Muscle of leg (tissue), 11 donors: ENCODE data around the gene ING3. TPM values are rescaled to one million over a fixed set of nuclear protein-coding genes. Genes with fewer than 3 reads are reported as not detected.
"Not testable (repeated sequence)": the region's sequence is repeated elsewhere in the genome, so short reads cannot be mapped to it uniquely, and the experiment has no call there.

Source experiments
- DNase-seq: peaks from one replicate; pipeline ENCODE4 v3.0.0; 2013
- H3K27ac ChIP-seq: one replicate; pipeline ENCODE4 v1.5.1; 2013; ENCODE audit warnings: mild to moderate bottlenecking, low read length, control low read depth
- H3K27me3 ChIP-seq: one replicate; pipeline ENCODE4 v1.6.1; 2013; ENCODE audit warnings: low read length; ENCODE audit not compliant: control insufficient read depth, insufficient read depth
- H3K36me3 ChIP-seq: one replicate; pipeline ENCODE4 v1.6.1; 2013; ENCODE audit warnings: low read length; ENCODE audit not compliant: control insufficient read depth, insufficient read depth
- H3K4me1 ChIP-seq: one replicate; pipeline ENCODE4 v1.6.1; 2013; ENCODE audit warnings: low read length; ENCODE audit not compliant: control insufficient read depth, insufficient read depth
- H3K4me3 ChIP-seq: one replicate; pipeline ENCODE4 v1.5.1; 2013; ENCODE audit warnings: low read length, control low read depth
- H3K9me3 ChIP-seq: replicated peaks from 2 replicates; pipeline ENCODE4 v1.6.1; 2013; ENCODE audit warnings: low read depth, low read length; ENCODE audit not compliant: control insufficient read depth
- WGBS: methylation state at CpG from one replicate; pipeline ENCODE4 v1.1.5; 2013; ENCODE audit warnings: missing lambda C conversion rate; ENCODE audit not compliant: insufficient coverage; 5-methylcytosine and 5-hydroxymethylcytosine counted together
- polyA plus RNA-seq, 8 donors: library from polyadenylated mRNA; unstranded; fragments of 120-200 nt; gene quantifications; one replicate each; pipeline versions ENCODE4 v1.2.1 to v1.2.3, GENCODE V29; 2013; ENCODE audit warnings: inconsistent platforms in 1 of 8, low replicate concordance in 1 of 8; ENCODE audit not compliant: insufficient read length in 8 of 8, insufficient read depth in 1 of 8
- total RNA-seq: library from RNA; stranded (reverse); fragments of 120-200 nt; gene quantifications from one replicate; pipeline ENCODE4 v1.2.4, GENCODE V29; 2013

The ING3 gene
- total and polyA plus RNA-seq, 9 donors: 13.4 to 19.1 (median 16.4) TPM

GRCh38 chr7:120966961-120967360 lies 16.4 kb downstream of the ING3 start:
- Histone ChIP-seq H3K9me3 (no peaks in the 10 kb centered on the region), H3K4me3 (no peak overlapping the region), H3K36me3 (peaks cover 22% of the 10 kb centered on the region), H3K27ac (no peak overlapping the region), H3K4me1 (no peaks in the 10 kb centered on the region), H3K27me3 (no peaks in the 10 kb centered on the region)
- no peak for DNase-seq

- Histone ChIP-seq H3K27ac (no peak overlapping the region), H3K9me3 (no peaks in the 10 kb centered on the region), H3K4me1 (no peaks in the 10 kb centered on the region), H3K36me3 (peaks cover 14% of the 10 kb centered on the region), H3K27me3 (no peaks in the 10 kb centered on the region), H3K4me3 (no peak overlapping the region)
- WGBS: no CpG with 5 or more reads among the region's 1 CpG
- DNase-seq: no peak
Observed at GRCh38 chr7:120973849-120974248, 23.3 kb downstream of the ING3 start.

- Histone ChIP-seq H3K36me3 (peaks cover 2% of the 10 kb centered on the region), H3K27me3 (no peaks in the 10 kb centered on the region), H3K4me3 (no peak overlapping the region), H3K27ac (no peak overlapping the region), H3K9me3 (no peaks in the 10 kb centered on the region), H3K4me1 (no peaks in the 10 kb centered on the region)
- no CpG with 5 or more reads among the region's 1 CpG for WGBS
- DNase-seq: peak; percentile 67
Observed at GRCh38 chr7:120979765-120980499, 29.4 kb downstream of the ING3 start.

GRCh38 chr7:120981117-120981516 lies 30.5 kb downstream of the ING3 start:
- Histone ChIP-seq H3K36me3 (no peaks in the 10 kb centered on the region), H3K27me3 (no peaks in the 10 kb centered on the region), H3K27ac (no peak overlapping the region), H3K4me3 (no peak overlapping the region), H3K4me1 (no peaks in the 10 kb centered on the region), H3K9me3 (no peaks in the 10 kb centered on the region)
- DNase-seq: no peak
- no CpG with 5 or more reads among the region's 1 CpG for WGBS

- Histone ChIP-seq H3K4me3 (no peak overlapping the region), H3K4me1 (no peaks in the 10 kb centered on the region), H3K27me3 (no peaks in the 10 kb centered on the region), H3K36me3 (no peaks in the 10 kb centered on the region), H3K27ac (no peak overlapping the region), H3K9me3 (no peaks in the 10 kb centered on the region)
- DNase-seq: no peak
- 100% methylated on average over 1 of the region's 4 CpGs for WGBS
Observed at GRCh38 chr7:120981888-120982615, 31.5 kb downstream of the ING3 start.

GRCh38 chr7:120983592-120983991 lies 33.0 kb downstream of the ING3 start:
- peaks cover 11% of the 10 kb centered on the region for H3K4me1 ChIP-seq
- H3K27ac ChIP-seq, DNase-seq, H3K4me3 ChIP-seq, H3K36me3 ChIP-seq, H3K9me3 ChIP-seq, H3K27me3 ChIP-seq: not testable (repeated sequence)
- WGBS: no CpG with 5 or more reads among the region's 8 CpGs

GRCh38 chr7:120984406-120984805 lies 33.8 kb downstream of the ING3 start:
- H3K9me3 ChIP-seq: no peaks in the 10 kb centered on the region
- DNase-seq: no peak
- H3K4me3 ChIP-seq: no peak overlapping the region
- no peaks in the 10 kb centered on the region for H3K36me3 ChIP-seq
- H3K27me3 ChIP-seq: no peaks in the 10 kb centered on the region
- peaks cover 14% of the 10 kb centered on the region for H3K4me1 ChIP-seq
- no CpG with 5 or more reads among the region's 3 CpGs for WGBS
- no peak overlapping the region for H3K27ac ChIP-seq

GRCh38 chr7:120985130-120985758 lies 34.7 kb downstream of the ING3 start:
- DNase-seq: no peak
- no peaks in the 10 kb centered on the region for H3K9me3 ChIP-seq
- no peaks in the 10 kb centered on the region for H3K36me3 ChIP-seq
- no peak overlapping the region for H3K27ac ChIP-seq
- no peak overlapping the region for H3K4me3 ChIP-seq
- H3K27me3 ChIP-seq: no peaks in the 10 kb centered on the region
- WGBS: no CpG with 5 or more reads among the region's 2 CpGs
- H3K4me1 ChIP-seq: peaks cover 15% of the 10 kb centered on the region

GRCh38 chr7:120985839-120986238 lies 35.3 kb downstream of the ING3 start:
- H3K9me3 ChIP-seq: no peaks in the 10 kb centered on the region

GRCh38 chr7:120986650-120987049 lies 36.1 kb downstream of the ING3 start:
- Histone ChIP-seq H3K4me3 (no peak overlapping the region), H3K4me1 (peaks cover 15% of the 10 kb centered on the region), H3K27me3 (no peaks in the 10 kb centered on the region), H3K36me3 (no peaks in the 10 kb centered on the region), H3K27ac (no peak overlapping the region), H3K9me3 (no peaks in the 10 kb centered on the region)
- DNase-seq: no peak
- WGBS: 80% methylated on average over 1 of the region's 2 CpGs

More at GRCh38 chr7:120985839-120986238, 35.3 kb downstream of the ING3 start:
- Histone ChIP-seq H3K4me1 (peaks cover 15% of the 10 kb centered on the region), H3K4me3 (no peak overlapping the region), H3K27ac (no peak overlapping the region), H3K36me3 (no peaks in the 10 kb centered on the region), H3K27me3 (no peaks in the 10 kb centered on the region)
- no peak for DNase-seq
- WGBS: no CpG with 5 or more reads among the region's 2 CpGs
